ENCODE data around the gene PPP1R16B. TPM values are rescaled to one million over a fixed set of nuclear protein-coding genes. Genes with fewer than 3 reads are reported as not detected.

The PPP1R16B gene
- 10 to 100 TPM in 2 of 4 donors, 1 to 10 TPM in 2; 6.3 to 14.4 (median 9.0) TPM for total RNA-seq

GRCh38 chr20:38805502-38805957, at the start of gene PPP1R16B:
Gene PPP1R16B, plus strand, starts transcription at chr20:38805697. Its CDS starts 30,229 bp downstream, at chr20:38835926.
- Histone ChIP-seq H3K4me1 (peaks cover 9 to 17% of the 10 kb centered on the region in 2 donors), H3K27me3 (peaks cover 10% of the 10 kb centered on the region), H3K36me3 (no peaks in the 10 kb centered on the region), H3K4me3 (replicated peaks in 1 of 3) (peak within 1 kb of the TSS in 2 of 3 donors; percentile 30 to 37), H3K27ac (peak within 1 kb of the TSS in 2 of 3 donors; percentile 50 to 77), H3K9me3 (no peaks in the 10 kb centered on the region)
- 2 to 4% methylated on average over 10 to 31 of the region's 40 CpGs for WGBS, 2 donors
- TF ChIP-seq POLR2A (IDR thresholded peaks at IDR 0.05) (peak in 1 of 2 donors; percentile 41), CTCF (IDR thresholded peaks at IDR 0.05) (no peak)
- intact Hi-C loops (cut with DNase I), result no loop called here
- peak; percentile 33 to 43 for DNase-seq

GRCh38 chr20:38757145-38757775, 48.2 kb upstream of the PPP1R16B start:
- Histone ChIP-seq H3K27me3 (no peaks in the 10 kb centered on the region), H3K36me3 (peaks cover 41 to 58% of the 10 kb centered on the region in 2 donors), H3K9me3 (no peaks in the 10 kb centered on the region), H3K4me1 (no peaks in the 10 kb centered on the region), H3K27ac (no peak overlapping the region), H3K4me3 (replicated peaks in 1 of 3) (no peak overlapping the region)
- no peak for TF ChIP-seq POLR2A (IDR thresholded peaks at IDR 0.05)
- TF ChIP-seq CTCF (IDR thresholded peaks at IDR 0.05), result no peak
- DNase-seq, result no peak
- intact Hi-C loops (cut with DNase I), result no loop called here
- 77 to 78% methylated on average over 7 of the region's 7 CpGs for WGBS, 2 donors

GRCh38 chr20:38759106-38759505, 46.4 kb upstream of the PPP1R16B start:
- TF ChIP-seq CTCF (IDR thresholded peaks at IDR 0.05) (no peak), POLR2A (IDR thresholded peaks at IDR 0.05) (no peak)
- intact Hi-C loops (cut with DNase I), result no loop called here
- Histone ChIP-seq H3K4me1 (no peaks in the 10 kb centered on the region), H3K4me3 (replicated peaks in 1 of 3) (no peak overlapping the region), H3K27ac (no peak overlapping the region), H3K9me3 (no peaks in the 10 kb centered on the region), H3K27me3 (no peaks in the 10 kb centered on the region), H3K36me3 (peaks cover 54 to 71% of the 10 kb centered on the region in 2 donors)
- no peak for DNase-seq
- 93 to 96% methylated on average over 6 to 7 of the region's 7 CpGs for WGBS, 2 donors

- peaks cover 57 to 66% of the 10 kb centered on the region in 2 donors for H3K36me3 ChIP-seq
- no peak for DNase-seq
- no peaks in the 10 kb centered on the region for H3K9me3 ChIP-seq
- no peak for TF ChIP-seq CTCF (IDR thresholded peaks at IDR 0.05)
- no peak for TF ChIP-seq POLR2A (IDR thresholded peaks at IDR 0.05)
- H3K27me3 ChIP-seq, result no peaks in the 10 kb centered on the region
- 95 to 98% methylated on average over 4 of the region's 4 CpGs for WGBS, 2 donors
- intact Hi-C loops (cut with DNase I), result no loop called here
- H3K27ac ChIP-seq, result no peak overlapping the region
- no peaks in the 10 kb centered on the region for H3K4me1 ChIP-seq
- no peak overlapping the region for H3K4me3 ChIP-seq (replicated peaks in 1 of 3)
Observed at GRCh38 chr20:38760978-38761377, 44.5 kb upstream of the PPP1R16B start.

GRCh38 chr20:38762174-38762573, 43.3 kb upstream of the PPP1R16B start:
- TF ChIP-seq CTCF (IDR thresholded peaks at IDR 0.05), result no peak
- no peak for TF ChIP-seq POLR2A (IDR thresholded peaks at IDR 0.05)
- Histone ChIP-seq H3K4me3 (replicated peaks in 1 of 3) (no peak overlapping the region), H3K27ac (no peak overlapping the region), H3K9me3 (no peaks in the 10 kb centered on the region), H3K27me3 (no peaks in the 10 kb centered on the region), H3K4me1 (no peaks in the 10 kb centered on the region), H3K36me3 (peaks cover 57 to 59% of the 10 kb centered on the region in 2 donors)
- no peak for DNase-seq
- intact Hi-C loops (cut with DNase I), result no loop called here
